GM18861 (cell line): Measurements from ENCODE around the gene RALGDS.

Experiments
- ATAC-seq: cut with Tn5 transposase; IDR thresholded peaks from one replicate; pipeline ENCODE4 v1.9.1; 2021; ENCODE audit not compliant: unreplicated experiment

RALGDS gene

GRCh38 chr9:133151601-133152525 is 30.8 kb upstream of the RALGDS start:
- no peak for ATAC-seq

GRCh38 chr9:133151041-133151440 is 30.0 kb upstream of the RALGDS start:
- ATAC-seq = no peak

- peak; percentile 60 for ATAC-seq
Observed at GRCh38 chr9:133149130-133150015, 28.3 kb upstream of the RALGDS start.

GRCh38 chr9:133148199-133149129 is 27.4 kb upstream of the RALGDS start:
- peak; percentile 15 for ATAC-seq

- no peak for ATAC-seq
Observed at GRCh38 chr9:133147412-133148198, 26.6 kb upstream of the RALGDS start.

GRCh38 chr9:133146746-133147411 is 25.8 kb upstream of the RALGDS start:
- ATAC-seq = no peak

- no peak for ATAC-seq
Observed at GRCh38 chr9:133144904-133145851, 24.1 kb upstream of the RALGDS start.

GRCh38 chr9:133144142-133144903 is 23.3 kb upstream of the RALGDS start:
- ATAC-seq = peak; percentile 29

GRCh38 chr9:133143639-133144141 is 22.6 kb upstream of the RALGDS start:
- no peak for ATAC-seq

GRCh38 chr9:133142684-133143622 is 21.9 kb upstream of the RALGDS start:
- no peak for ATAC-seq

GRCh38 chr9:133141833-133142595 is 21.0 kb upstream of the RALGDS start:
- ATAC-seq = no peak

- ATAC-seq = no peak
Observed at GRCh38 chr9:133140606-133141005, 19.6 kb upstream of the RALGDS start.

GRCh38 chr9:133140174-133140505 is 19.1 kb upstream of the RALGDS start:
- ATAC-seq = no peak

GRCh38 chr9:133139246-133140173 is 18.5 kb upstream of the RALGDS start:
- no peak for ATAC-seq
